Measurements from ENCODE around the gene CDC14A.

DNA sequence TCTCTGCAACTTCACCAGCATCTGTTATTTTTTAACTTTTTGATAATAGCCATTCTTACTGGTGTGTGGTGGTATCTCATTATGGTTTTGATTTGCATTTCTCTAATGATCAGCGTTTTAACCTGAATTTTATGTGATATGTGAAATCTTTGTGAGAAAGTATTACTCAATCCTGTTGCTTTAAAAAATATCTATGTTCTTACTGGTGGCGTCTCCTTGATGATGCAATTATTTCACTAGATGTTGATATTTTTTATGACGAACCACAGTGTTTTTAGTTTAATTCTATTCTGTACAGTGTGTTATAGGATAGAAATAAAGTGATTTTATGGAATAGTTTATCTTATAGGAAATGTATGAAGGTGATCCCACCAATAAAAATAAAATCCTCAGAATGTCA lies 130.9 kb downstream of the CDC14A start:
- TF ChIP-seq, protein P1, sequence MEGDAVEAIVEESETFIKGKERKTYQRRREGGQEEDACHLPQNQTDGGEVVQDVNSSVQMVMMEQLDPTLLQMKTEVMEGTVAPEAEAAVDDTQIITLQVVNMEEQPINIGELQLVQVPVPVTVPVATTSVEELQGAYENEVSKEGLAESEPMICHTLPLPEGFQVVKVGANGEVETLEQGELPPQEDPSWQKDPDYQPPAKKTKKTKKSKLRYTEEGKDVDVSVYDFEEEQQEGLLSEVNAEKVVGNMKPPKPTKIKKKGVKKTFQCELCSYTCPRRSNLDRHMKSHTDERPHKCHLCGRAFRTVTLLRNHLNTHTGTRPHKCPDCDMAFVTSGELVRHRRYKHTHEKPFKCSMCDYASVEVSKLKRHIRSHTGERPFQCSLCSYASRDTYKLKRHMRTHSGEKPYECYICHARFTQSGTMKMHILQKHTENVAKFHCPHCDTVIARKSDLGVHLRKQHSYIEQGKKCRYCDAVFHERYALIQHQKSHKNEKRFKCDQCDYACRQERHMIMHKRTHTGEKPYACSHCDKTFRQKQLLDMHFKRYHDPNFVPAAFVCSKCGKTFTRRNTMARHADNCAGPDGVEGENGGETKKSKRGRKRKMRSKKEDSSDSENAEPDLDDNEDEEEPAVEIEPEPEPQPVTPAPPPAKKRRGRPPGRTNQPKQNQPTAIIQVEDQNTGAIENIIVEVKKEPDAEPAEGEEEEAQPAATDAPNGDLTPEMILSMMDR (IDR thresholded peaks at IDR 0.05; ENCODE audit: poor library complexity) = no peak
- TF ChIP-seq EZH2phosphoT487 (IDR thresholded peaks at IDR 0.05; ENCODE audit: low read depth, severe bottlenecking, unreplicated experiment) = no peak
- TF ChIP-seq EZH2 (IDR thresholded peaks at IDR 0.05; ENCODE audit: borderline replicate concordance) = no peak

All from hepatocyte (in vitro differentiated cells).